Left lung (tissue), 10 donors: ENCODE measurements around the gene PIK3CG. TPM values are rescaled to one million over a fixed set of nuclear protein-coding genes. Genes with fewer than 3 reads are reported as not detected.

ENCODE experiments used
- ATAC-seq: fragments of 200-7000 bp; cut with Tn5 transposase; one replicate; pipeline ENCODE4 v1.9.1; 2020; ENCODE audit warnings: moderate library complexity
- DNase-seq, 4 donors: peaks; one replicate each; pipeline ENCODE4 v3.0.0-alpha.2; 2013 to 2020
- H3K27ac ChIP-seq, 2 donors: fragments of 200-600 bp; sonication (generic) in 1 of 2; one replicate each; pipeline versions ENCODE4 v1.5.0 to v1.8.0; 2020 to 2021
- H3K27me3 ChIP-seq, 2 donors: fragments of 200-600 bp; sonication (generic) in 1 of 2; one replicate each; pipeline versions ENCODE4 v1.5.0 to v1.8.0; 2020 to 2021
- H3K36me3 ChIP-seq, 2 donors: fragments of 200-600 bp; sonication (generic) in 1 of 2; one replicate each; pipeline versions ENCODE4 v1.5.0 to v1.8.0; 2020 to 2021
- H3K4me1 ChIP-seq, 2 donors: fragments of 200-600 bp; one replicate each; pipeline ENCODE4 v1.8.0; 2021
- H3K4me3 ChIP-seq, 2 donors: fragments of 200-600 bp; sonication (generic) in 1 of 2; one replicate each; pipeline versions ENCODE4 v1.5.0 to v1.8.0; 2020 to 2021; ENCODE audit warnings: mild to moderate bottlenecking in 1 of 2
- H3K9me3 ChIP-seq, 2 donors: fragments of 200-600 bp; sonication (generic) in 1 of 2; one replicate each; pipeline versions ENCODE4 v1.5.0 to v1.8.0; 2020 to 2021
- intact Hi-C, 2 donors: fragments of 100-400 bp; cut with DNase I; formaldehyde crosslinking; loops; one replicate each; pipeline versions ENCODE4 v1.11.2 to v1.14.2; 2022
- polyA plus RNA-seq, 6 donors: library from polyadenylated mRNA; unstranded; fragments of 120-200 nt; gene quantifications; one replicate each; pipeline ENCODE4 v1.2.1, GENCODE V29; 2013; ENCODE audit not compliant: insufficient read length in 6 of 6
- total RNA-seq, 2 donors: library from RNA; stranded (reverse); fragmentation: NEBNext Ultra II Directional; extraction: Animal tissue kit (Norgen Biotek cat#: 25700); gene quantifications; one replicate each; pipeline ENCODE4 v1.2.1, GENCODE V29; 2021
- TF ChIP-seq, protein P1 (sequence below), 2 donors: fragments of 200-600 bp; sonication (generic) in 1 of 2; IDR thresholded peaks; one replicate each; pipeline versions ENCODE4 v1.5.0 to v1.8.0; 2021; ENCODE audit warnings: antibody characterized with exemption in 2 of 2
- donor health status: DM: no; HTN: yes; CAD: no.
- donor health status: DM: no; HTN: no; CAD: no.

Gene PIK3CG
- total and polyA plus RNA-seq, 8 donors = 2.6 to 13.2 (median 3.6) TPM

DNA sequence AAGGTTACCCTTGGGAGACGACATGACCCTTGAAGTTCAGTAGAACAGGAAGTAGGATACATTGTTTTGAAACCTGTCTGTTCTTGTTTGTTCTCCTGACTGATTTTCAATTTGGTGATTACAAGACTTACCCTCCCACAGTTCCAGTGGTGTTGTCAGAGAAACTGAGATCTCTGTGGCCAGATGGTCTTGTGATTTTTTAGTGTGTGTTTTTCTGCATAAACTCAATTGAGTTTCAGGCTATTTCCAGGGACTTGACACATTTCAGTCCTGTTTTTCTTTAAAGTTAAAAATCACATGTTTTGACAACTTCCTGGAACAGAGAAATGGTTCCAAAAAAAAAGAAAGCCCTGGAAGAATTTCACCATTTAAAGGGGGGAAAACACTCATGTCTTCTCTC lies 22.3 kb downstream of the PIK3CG start:
- no peaks in the 10 kb centered on the region for H3K27me3 ChIP-seq
- TF ChIP-seq, protein P1, sequence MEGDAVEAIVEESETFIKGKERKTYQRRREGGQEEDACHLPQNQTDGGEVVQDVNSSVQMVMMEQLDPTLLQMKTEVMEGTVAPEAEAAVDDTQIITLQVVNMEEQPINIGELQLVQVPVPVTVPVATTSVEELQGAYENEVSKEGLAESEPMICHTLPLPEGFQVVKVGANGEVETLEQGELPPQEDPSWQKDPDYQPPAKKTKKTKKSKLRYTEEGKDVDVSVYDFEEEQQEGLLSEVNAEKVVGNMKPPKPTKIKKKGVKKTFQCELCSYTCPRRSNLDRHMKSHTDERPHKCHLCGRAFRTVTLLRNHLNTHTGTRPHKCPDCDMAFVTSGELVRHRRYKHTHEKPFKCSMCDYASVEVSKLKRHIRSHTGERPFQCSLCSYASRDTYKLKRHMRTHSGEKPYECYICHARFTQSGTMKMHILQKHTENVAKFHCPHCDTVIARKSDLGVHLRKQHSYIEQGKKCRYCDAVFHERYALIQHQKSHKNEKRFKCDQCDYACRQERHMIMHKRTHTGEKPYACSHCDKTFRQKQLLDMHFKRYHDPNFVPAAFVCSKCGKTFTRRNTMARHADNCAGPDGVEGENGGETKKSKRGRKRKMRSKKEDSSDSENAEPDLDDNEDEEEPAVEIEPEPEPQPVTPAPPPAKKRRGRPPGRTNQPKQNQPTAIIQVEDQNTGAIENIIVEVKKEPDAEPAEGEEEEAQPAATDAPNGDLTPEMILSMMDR (IDR thresholded peaks at IDR 0.05) = no peak
- intact Hi-C loops = no loop called here
- H3K27ac ChIP-seq = no peak overlapping the region
- no peaks in the 10 kb centered on the region for H3K9me3 ChIP-seq
- DNase-seq (no peak), ATAC-seq (no peak)
- H3K4me3 ChIP-seq = no peak overlapping the region
- H3K4me1 ChIP-seq = no peaks in the 10 kb centered on the region
- peaks cover 0 to 70% of the 10 kb centered on the region in 2 donors for H3K36me3 ChIP-seq

DNA sequence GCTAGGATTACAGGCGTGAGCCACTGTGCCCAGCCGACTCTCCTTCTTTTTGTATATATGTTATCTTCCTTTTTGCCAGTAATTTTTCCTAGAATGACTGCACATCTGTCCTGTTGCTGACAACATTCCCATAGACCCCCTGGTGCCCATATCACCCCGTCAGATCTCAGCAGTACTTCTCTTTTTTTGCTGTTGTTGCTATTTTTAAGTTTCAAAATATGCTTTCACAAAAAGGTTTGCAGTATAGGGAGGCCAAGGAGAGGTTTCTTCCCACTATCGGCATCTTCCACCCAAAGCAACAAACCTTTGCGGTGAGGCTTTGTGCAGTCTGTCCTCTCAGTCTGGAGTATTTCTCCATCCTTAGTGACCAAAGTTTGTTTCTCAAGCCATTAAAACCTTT lies 23.1 kb downstream of the PIK3CG start:
- Histone ChIP-seq H3K27ac (no peak overlapping the region), H3K27me3 (no peaks in the 10 kb centered on the region), H3K4me1 (no peaks in the 10 kb centered on the region), H3K4me3 (no peak overlapping the region), H3K9me3 (no peaks in the 10 kb centered on the region), H3K36me3 (peaks cover 0 to 64% of the 10 kb centered on the region in 2 donors)
- TF ChIP-seq, protein P1 (IDR thresholded peaks at IDR 0.05) = no peak
- ATAC-seq = no peak
- DNase-seq = no peak
- intact Hi-C loops = no loop called here

DNA sequence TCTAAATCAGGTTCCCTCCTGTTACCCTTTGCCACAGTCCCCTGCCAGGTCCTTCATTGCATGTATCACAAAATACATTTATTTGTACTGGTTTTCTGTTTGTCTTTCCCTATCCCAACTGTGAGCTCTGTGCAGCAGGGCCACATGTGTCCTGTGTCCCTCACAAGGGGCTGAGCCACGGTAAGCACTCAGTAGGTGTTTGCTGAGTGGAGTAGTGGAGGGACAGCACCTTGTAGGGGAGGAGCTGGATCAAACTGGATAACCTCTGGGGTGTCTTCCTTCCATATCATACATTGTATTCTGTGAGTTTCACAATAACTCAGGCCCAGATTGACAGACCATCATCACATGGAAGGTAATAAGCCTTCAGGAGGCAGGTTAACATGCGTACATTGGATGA lies 25.9 kb downstream of the PIK3CG start:
- TF ChIP-seq, protein P1 (IDR thresholded peaks at IDR 0.05) = no peak
- no peaks in the 10 kb centered on the region for H3K9me3 ChIP-seq
- no peaks in the 10 kb centered on the region for H3K27me3 ChIP-seq
- no peak overlapping the region for H3K4me3 ChIP-seq
- peaks cover 0 to 14% of the 10 kb centered on the region in 2 donors for H3K4me1 ChIP-seq
- peaks cover 0 to 44% of the 10 kb centered on the region in 2 donors for H3K36me3 ChIP-seq
- no peak for DNase-seq
- no peak for ATAC-seq
- intact Hi-C loops = no loop called here
- no peak overlapping the region for H3K27ac ChIP-seq

DNA sequence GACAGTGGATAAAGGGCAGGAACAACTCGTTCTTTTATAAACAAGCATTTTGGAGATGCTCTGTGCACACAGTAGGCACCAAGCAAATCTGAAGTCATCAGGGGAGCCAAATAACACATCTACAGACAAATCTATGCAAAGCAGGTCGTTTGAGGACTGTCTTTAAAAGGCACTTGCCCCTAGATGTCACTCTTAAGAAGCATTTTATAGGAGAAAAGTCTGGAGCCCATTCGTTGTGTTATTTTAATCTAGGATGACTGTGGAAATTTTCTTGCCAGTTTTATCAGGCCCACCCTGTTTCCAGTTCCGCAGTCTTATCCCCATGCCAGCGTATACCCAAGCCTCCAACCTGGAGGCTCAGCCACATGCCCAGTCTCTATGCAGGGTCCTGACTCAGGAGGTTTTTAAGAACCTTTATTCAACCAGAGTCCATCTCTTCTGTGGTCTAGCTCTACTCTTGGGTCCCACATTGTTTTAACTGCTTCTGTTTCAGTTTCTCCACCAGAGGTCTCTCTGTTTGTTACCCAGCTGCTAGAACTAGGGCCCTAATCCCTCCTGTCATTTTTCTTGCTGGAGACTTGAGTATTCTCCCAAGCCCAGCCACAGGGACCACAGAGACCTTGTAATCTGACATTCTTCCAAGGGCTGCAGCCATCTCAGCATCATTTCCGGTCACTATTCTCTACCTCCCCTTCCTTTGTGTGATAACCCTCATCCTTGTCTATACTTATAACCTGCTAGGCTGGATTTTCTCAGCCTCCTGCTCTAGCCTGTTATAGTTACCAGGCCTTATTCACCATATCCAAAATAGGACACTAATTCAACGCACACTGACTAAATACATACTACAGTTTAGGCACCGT lies 26.7 kb downstream of the PIK3CG start:
- Histone ChIP-seq H3K4me3 (no peak overlapping the region), H3K27ac (no peak overlapping the region), H3K36me3 (peaks cover 0 to 36% of the 10 kb centered on the region in 2 donors), H3K27me3 (no peaks in the 10 kb centered on the region), H3K9me3 (no peaks in the 10 kb centered on the region), H3K4me1 (peaks cover 0 to 14% of the 10 kb centered on the region in 2 donors)
- ATAC-seq (no peak), DNase-seq (no peak)
- intact Hi-C loops = no loop called here
- TF ChIP-seq, protein P1 (IDR thresholded peaks at IDR 0.05) = no peak

DNA sequence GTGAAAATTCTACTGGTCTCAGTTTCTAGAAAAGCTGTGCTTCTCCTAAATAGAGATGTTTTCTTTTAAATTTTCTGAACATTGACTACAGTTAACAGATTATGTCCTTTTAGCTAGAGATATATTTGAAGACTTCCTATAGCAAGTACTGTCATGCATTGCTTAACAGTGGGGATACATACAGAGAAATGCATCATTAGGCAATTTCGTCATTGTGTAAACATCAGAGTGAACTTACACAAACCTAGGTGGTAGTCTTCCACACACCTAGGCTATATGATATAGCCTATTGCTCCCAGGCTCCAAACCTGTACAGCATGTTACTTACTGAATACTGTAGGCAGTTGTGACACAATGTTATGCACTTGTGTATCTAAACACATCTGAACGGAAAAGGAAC lies 28.5 kb downstream of the PIK3CG start:
- ATAC-seq (no peak), DNase-seq (no peak)
- no peaks in the 10 kb centered on the region for H3K27me3 ChIP-seq
- peaks cover 0 to 22% of the 10 kb centered on the region in 2 donors for H3K36me3 ChIP-seq
- TF ChIP-seq, protein P1 (IDR thresholded peaks at IDR 0.05) = no peak
- H3K27ac ChIP-seq = no peak overlapping the region
- H3K4me3 ChIP-seq = no peak overlapping the region
- H3K4me1 ChIP-seq = peaks cover 0 to 14% of the 10 kb centered on the region in 2 donors
- intact Hi-C loops = no loop called here
- no peaks in the 10 kb centered on the region for H3K9me3 ChIP-seq
